ENCODE measurements around the gene SPRR2D. TPM values are rescaled to one million over a fixed set of nuclear protein-coding genes. Genes with fewer than 3 reads are reported as not detected.

The SPRR2D gene
- total and polyA plus RNA-seq, 2 donors = not detected

DNA sequence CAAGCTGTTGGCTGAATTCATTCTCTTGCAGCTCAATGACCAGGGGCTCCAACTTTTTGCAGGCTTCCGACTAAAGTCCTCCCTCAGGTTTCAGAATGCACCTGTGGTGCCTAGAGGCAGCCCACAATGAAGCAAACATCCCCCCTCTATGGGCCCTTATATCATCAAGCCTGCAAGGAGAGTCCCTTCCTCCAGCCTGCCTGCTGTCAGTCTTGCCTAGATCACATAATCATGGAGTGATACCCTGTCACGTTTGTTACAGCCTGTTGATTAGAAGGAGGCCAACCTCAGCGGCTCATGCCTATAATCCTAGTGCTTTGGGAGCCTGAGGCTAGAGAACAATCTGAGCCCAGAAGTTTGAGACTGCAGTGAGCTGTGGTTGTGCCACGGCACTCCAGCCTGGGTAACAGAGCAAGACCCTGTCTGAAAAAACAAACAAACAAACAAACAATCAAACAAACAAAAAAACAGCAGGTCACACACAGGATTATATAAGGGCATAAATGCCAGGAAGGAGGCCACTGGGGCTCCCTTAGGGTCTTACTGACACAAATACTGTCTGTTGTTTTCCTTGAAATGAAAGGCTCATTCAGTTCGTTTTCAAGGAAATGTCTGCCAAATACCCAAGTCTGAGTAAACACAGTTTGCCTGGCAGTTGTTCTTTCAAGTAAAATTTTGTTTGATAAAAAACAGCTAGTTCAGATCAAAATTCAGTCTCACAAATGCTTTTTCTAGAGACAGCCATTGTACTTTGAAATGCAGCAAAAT is 44.1 kb downstream of the SPRR2D start:
- H3K27ac ChIP-seq (ENCODE audit: low read depth) = no peak overlapping the region
- no peak for DNase-seq (ENCODE audit: extremely low spot score)
- no peaks in the 10 kb centered on the region for H3K36me3 ChIP-seq (ENCODE audit: insufficient read depth)
- 18% methylated on average over 5 of the region's 5 CpGs for WGBS
- no peak overlapping the region for H3K4me3 ChIP-seq (ENCODE audit: low read depth, low read length)
- H3K4me1 ChIP-seq (ENCODE audit: insufficient read depth) = no peaks in the 10 kb centered on the region

DNA sequence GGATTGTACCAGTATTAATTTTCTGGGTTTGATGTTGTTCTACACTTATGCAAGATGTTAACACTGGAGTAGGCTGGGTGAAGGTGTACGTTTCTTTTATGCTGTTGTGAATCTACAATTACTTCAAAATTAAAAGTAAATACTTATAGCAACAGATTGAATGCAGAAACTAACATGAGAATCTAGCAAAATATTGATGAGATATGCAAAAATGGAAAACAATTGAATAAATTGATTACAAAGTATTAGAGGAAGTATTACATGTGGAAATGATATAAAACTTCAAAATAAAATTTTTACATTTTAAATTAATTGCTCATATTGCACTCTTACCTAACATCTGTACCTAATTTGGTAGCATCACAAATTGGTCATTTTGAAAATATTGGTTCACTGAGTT is 45.1 kb downstream of the SPRR2D start:
- no peak for DNase-seq (ENCODE audit: extremely low spot score)
- no peak overlapping the region for H3K27ac ChIP-seq (ENCODE audit: low read depth)
- H3K4me3 ChIP-seq (ENCODE audit: low read depth, low read length) = no peak overlapping the region
- WGBS = 50% methylated on average over 1 of the region's 1 CpG
- no peaks in the 10 kb centered on the region for H3K4me1 ChIP-seq (ENCODE audit: insufficient read depth)
- no peaks in the 10 kb centered on the region for H3K36me3 ChIP-seq (ENCODE audit: insufficient read depth)

DNA sequence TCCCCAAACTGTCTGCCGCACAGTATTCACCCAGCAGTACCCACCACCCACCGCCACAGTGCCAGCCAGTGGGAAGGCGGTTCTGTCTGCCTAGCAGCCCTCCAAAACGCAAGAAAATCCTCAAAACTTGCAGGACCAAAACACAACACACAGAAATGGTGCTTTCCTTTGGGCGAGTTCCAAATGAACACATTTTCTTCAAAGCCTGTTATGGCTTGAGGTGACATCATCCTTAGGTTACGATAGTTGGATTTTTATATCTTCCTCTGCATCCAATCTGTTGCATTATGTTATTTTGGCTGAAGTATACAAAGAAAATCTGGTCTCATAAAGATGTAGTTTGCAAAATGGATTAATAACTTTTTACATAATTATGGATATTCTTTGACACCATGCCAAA is 47.7 kb downstream of the SPRR2D start:
- 55% methylated on average over 6 of the region's 6 CpGs for WGBS

More for the DNA sequence above, 47.7 kb downstream of the SPRR2D start:
- H3K27ac ChIP-seq (ENCODE audit: low read depth) = no peak overlapping the region
- DNase-seq (ENCODE audit: extremely low spot score) = no peak
- H3K4me3 ChIP-seq (ENCODE audit: low read depth, low read length) = no peak overlapping the region
- no peaks in the 10 kb centered on the region for H3K4me1 ChIP-seq (ENCODE audit: insufficient read depth)
- no peaks in the 10 kb centered on the region for H3K36me3 ChIP-seq (ENCODE audit: insufficient read depth)

Small RNA genes within 50 kb of the gene (small RNA-seq; reads per million reads assigned to genes)
- not detected for gene AL356867.1
- not detected for gene RF00322

Other genes starting within 250 kb of the SPRR2D start
- not detected for gene LCE1D, start 244.4 kb downstream of the SPRR2D start, total RNA-seq
- not detected for gene LCE1D, start 244.4 kb downstream of the SPRR2D start, polyA plus RNA-seq
- not detected for gene LCE1C, start 234.5 kb downstream of the SPRR2D start, total RNA-seq
- not detected for gene LCE1C, start 234.5 kb downstream of the SPRR2D start, polyA plus RNA-seq
- gene LCE1B, start 229.1 kb downstream of the SPRR2D start, total RNA-seq = not detected
- gene LCE1B, start 229.1 kb downstream of the SPRR2D start, polyA plus RNA-seq = not detected
- gene LCE1A, start 213.6 kb downstream of the SPRR2D start, total RNA-seq = not detected
- not detected for gene LCE1A, start 213.6 kb downstream of the SPRR2D start, polyA plus RNA-seq
- not detected for gene LCE6A, start 198.3 kb downstream of the SPRR2D start, total RNA-seq
- not detected for gene LCE6A, start 198.3 kb downstream of the SPRR2D start, polyA plus RNA-seq
- gene LCE7A, start 181.1 kb downstream of the SPRR2D start, total RNA-seq = not detected
- gene LCE7A, start 181.1 kb downstream of the SPRR2D start, polyA plus RNA-seq = not detected
- not detected for gene SMCP, start 162.8 kb downstream of the SPRR2D start, total RNA-seq
- gene SMCP, start 162.8 kb downstream of the SPRR2D start, polyA plus RNA-seq = not detected
- 2.7 TPM for gene IVL, start 132.6 kb downstream of the SPRR2D start, total RNA-seq
- 9.5 TPM for gene IVL, start 132.6 kb downstream of the SPRR2D start, polyA plus RNA-seq
- not detected for gene SPRR5, start 93.9 kb downstream of the SPRR2D start, total RNA-seq
- not detected for gene SPRR5, start 93.9 kb downstream of the SPRR2D start, polyA plus RNA-seq
- not detected for gene SPRR4, start 70.5 kb downstream of the SPRR2D start, total RNA-seq
- gene SPRR4, start 70.5 kb downstream of the SPRR2D start, polyA plus RNA-seq = not detected
- gene SPRR1A, start 57.0 kb downstream of the SPRR2D start, total RNA-seq = not detected
- not detected for gene SPRR1A, start 57.0 kb downstream of the SPRR2D start, polyA plus RNA-seq
- gene SPRR3, start 39.4 kb downstream of the SPRR2D start, total RNA-seq = 10.0 TPM
- 0.65 TPM for gene SPRR3, start 39.4 kb downstream of the SPRR2D start, polyA plus RNA-seq
- not detected for gene SPRR1B, start 9.9 kb downstream of the SPRR2D start, total RNA-seq
- gene SPRR1B, start 9.9 kb downstream of the SPRR2D start, polyA plus RNA-seq = not detected
- gene SPRR2A, start 16.4 kb upstream of the SPRR2D start, total RNA-seq = not detected
- not detected for gene SPRR2A, start 16.4 kb upstream of the SPRR2D start, polyA plus RNA-seq
- gene SPRR2B, start 30.5 kb upstream of the SPRR2D start, total RNA-seq = not detected
- gene SPRR2B, start 30.5 kb upstream of the SPRR2D start, polyA plus RNA-seq = not detected
- gene SPRR2E, start 53.4 kb upstream of the SPRR2D start, total RNA-seq = not detected
- gene SPRR2E, start 53.4 kb upstream of the SPRR2D start, polyA plus RNA-seq = not detected
- not detected for gene SPRR2F, start 72.4 kb upstream of the SPRR2D start, total RNA-seq
- gene SPRR2F, start 72.4 kb upstream of the SPRR2D start, polyA plus RNA-seq = not detected
- gene SPRR2G, start 109.8 kb upstream of the SPRR2D start, total RNA-seq = not detected
- gene SPRR2G, start 109.8 kb upstream of the SPRR2D start, polyA plus RNA-seq = not detected
- not detected for gene LELP1, start 162.3 kb upstream of the SPRR2D start, total RNA-seq
- not detected for gene LELP1, start 162.3 kb upstream of the SPRR2D start, polyA plus RNA-seq
- not detected for gene PRR9, start 176.5 kb upstream of the SPRR2D start, total RNA-seq
- gene PRR9, start 176.5 kb upstream of the SPRR2D start, polyA plus RNA-seq = not detected
- gene LORICRIN, start 218.6 kb upstream of the SPRR2D start, total RNA-seq = not detected
- gene LORICRIN, start 218.6 kb upstream of the SPRR2D start, polyA plus RNA-seq = not detected